ENCODE results near the gene ATG13.
"Not testable (repeated sequence)": the region's sequence is repeated elsewhere in the genome, so short reads cannot be mapped to it uniquely, and the experiment has no call there.

Gene ATG13

DNA sequence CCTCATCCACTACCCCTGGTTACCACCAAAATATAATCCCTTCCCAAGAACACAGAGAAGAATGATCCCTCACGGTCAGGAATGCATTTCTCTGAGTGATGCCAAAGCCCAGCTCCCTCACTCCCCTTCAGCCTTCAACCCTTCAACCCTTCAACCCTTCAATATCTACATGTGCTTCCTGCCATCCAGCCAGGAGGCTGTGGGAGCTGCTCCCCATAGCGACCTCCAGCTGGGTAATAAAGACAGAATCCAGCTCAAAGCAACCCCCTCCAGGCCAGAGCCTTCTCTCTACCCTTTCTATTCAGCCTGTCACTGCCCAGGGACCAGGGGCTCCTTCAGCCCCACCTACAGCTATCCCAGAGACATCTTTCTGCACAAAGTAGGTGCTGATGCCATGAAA is 80.4 kb downstream of the ATG13 start:
- no peak for DNase-seq (ENCODE audit: low read depth)

- DNase-seq (ENCODE audit: low read depth) = no peak
Observed at GRCh38 chr11:46698597-46698996, 81.2 kb downstream of the ATG13 start.

DNA sequence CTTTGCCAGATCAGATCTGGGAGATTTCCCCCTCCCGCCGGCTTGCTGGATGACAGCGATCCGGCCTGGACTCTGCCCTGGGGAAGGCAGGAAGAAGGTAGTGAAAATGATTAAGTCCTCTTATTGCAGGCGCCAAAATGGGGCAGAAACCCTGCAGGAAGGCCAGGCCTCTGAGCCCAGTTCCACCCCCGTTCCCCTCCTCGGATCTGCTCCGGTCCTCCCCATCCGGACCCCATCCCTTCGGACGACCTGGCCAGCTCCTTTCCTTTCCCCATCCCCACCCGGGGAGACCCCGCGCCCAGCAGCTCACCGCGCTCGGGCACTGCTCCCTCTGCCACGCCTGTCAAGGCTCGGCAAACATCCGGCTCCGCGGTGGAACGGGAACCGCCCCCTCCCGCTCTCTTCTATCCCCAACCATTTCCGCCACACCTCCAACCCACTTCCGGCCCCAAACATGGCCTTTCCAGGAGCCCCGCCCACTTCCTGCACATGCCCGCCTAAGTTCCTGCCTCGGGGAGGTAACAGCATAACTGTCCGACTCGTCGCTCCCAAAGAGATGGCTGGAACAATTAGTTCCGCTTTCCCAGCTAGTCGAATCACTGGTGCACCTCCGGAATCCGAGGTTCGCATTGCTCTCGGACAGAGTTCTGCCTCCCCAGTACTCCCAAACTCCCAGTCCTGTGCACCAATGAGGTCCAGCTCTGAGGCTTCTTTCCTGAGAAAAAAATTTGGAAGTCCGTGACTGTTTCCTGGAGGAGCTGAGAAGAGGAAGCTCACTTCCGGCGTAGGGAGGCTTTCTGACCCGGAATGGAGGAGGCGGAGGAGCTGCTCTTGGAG is 83.1 kb downstream of the ATG13 start, which contains the start of the genes ARHGAP1 and ZNF408:
TSS of gene ARHGAP1 (minus strand) at position 379 of the 837 bp plus-strand sequence. CDS start 4,512 bp downstream, outside the sequence.
TSS of gene ZNF408 (plus strand) at position 791 of the 837 bp plus-strand sequence. CDS start at position 808, 17 bp downstream.
- peak; percentile 95 for DNase-seq (ENCODE audit: low read depth)

DNA sequence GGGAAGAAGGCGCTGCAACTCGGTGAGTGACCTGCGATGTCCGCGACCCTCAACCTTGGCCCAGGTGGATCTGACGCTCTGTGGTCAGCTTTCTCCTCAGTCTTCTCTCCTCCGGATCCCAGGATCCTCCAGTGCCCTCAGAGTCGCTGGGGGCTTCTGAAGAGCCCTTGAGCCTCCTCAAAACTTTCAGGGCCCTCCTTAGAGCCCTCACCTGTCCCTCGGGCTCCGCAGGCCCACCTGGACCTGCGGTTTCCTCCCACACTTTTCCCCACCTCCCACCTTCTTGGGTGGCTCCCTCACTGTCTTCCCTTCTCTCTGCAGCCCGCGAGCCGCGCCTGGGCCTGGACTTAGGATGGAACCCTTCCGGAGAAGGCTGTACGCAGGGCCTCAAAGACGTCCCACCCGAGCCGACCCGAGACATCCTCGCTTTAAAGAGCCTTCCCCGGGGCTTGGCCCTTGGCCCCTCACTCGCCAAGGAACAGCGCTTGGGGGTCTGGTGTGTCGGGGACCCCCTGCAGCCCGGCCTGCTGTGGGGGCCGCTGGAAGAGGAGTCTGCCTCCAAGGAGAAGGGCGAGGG is 83.8 kb downstream of the ATG13 start:
- DNase-seq (ENCODE audit: low read depth) = no peak

DNA sequence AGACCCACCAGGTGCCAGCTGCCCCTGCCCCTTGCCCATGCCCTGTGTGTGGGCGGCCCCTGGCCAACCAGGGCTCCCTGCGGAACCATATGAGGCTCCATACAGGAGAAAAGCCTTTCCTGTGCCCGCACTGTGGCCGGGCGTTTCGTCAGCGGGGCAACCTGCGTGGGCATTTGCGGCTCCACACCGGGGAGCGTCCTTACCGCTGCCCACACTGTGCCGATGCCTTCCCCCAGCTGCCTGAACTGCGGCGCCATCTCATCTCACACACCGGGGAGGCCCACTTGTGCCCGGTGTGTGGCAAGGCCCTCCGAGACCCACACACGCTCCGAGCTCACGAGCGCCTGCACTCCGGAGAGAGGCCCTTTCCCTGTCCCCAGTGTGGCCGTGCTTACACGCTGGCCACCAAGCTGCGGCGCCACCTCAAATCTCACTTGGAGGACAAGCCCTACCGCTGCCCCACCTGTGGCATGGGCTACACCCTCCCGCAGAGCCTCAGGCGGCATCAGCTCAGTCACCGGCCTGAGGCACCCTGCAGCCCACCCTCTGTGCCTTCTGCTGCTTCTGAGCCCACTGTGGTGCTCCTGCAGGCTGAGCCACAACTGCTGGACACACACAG is 87.8 kb downstream of the ATG13 start:
- DNase-seq (ENCODE audit: low read depth) = no peak

GRCh38 chr11:46706886-46707285 is 89.5 kb downstream of the ATG13 start:
- no peak for DNase-seq (ENCODE audit: low read depth)

- not testable (repeated sequence) for DNase-seq (ENCODE audit: low read depth)
Observed at GRCh38 chr11:46709351-46709750, 92.0 kb downstream of the ATG13 start.

DNA sequence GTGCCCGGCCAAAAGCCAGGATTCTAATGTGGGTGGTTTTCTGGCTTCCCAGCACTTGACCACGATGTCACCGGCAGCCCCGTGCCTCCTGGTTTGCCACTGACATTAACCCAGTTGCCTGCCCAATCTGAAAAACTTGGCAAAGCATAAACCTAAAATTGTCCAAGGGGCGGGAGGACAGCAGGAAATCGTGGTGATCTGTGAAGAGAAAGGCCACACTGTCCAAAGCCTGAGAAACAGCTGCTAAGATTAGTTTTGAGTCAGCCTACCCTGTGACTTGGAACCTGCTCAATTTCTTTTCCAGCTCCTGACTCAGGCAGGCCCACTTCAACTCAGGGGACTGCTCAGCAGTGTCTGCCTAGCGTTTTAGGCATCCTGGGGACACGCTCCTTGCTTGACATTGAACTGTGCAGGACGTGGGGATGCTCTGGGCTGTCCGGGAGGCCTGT is 93.5 kb downstream of the ATG13 start:
- no peak for DNase-seq (ENCODE audit: low read depth)

DNA sequence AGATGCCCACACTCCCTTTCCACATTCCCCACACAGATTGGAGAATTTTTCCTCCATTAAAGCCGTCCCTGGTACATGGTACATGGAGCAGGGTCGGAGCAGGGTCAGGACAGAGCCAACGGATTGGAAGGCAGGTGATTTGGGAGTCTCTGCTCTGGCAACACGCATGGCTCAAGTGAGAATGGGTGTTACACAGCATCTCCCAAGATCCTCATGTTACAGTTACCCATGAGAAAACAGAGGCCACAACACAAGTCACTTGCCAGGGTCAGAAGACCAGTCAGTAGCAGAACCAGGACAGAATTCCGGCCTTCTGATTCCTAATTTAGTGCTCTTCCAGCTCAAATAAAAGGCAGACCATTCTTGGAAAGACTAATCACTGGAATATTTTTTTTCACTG is 94.0 kb downstream of the ATG13 start:
- DNase-seq (ENCODE audit: low read depth) = no peak

DNA sequence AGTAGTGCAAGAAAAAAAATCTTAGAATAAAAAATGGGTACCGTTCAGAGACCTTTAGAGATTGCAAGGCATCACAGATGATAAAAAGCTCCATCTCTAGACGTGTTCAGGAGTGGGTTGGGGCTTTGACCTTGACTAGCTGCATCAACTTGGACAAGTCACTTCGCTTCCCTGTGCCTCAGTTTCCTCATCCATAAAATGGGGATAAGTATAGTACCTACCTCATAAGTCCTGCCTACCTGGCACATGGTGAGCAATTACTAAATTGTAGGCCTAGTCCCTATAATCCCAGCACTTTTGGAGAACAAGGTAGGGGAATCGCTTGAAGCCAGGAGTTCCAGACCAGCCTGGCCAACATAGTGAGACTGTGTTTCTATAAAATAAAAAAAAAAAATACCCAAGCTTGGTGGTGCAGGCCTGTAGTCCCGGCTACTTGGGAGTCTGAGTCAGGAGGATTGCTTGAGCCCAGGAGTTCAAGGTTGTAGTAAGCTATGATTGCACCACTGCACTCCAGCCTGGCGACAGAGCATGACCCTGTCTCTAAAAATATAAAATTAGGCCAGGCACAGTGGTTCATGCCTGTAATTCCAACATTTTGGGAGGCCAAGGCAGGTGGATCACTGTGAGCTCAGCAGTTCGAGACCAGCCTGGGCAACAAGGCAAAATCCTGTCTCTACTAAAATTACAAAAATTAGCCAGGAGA is 95.7 kb downstream of the ATG13 start:
- no peak for DNase-seq (ENCODE audit: low read depth)

DNA sequence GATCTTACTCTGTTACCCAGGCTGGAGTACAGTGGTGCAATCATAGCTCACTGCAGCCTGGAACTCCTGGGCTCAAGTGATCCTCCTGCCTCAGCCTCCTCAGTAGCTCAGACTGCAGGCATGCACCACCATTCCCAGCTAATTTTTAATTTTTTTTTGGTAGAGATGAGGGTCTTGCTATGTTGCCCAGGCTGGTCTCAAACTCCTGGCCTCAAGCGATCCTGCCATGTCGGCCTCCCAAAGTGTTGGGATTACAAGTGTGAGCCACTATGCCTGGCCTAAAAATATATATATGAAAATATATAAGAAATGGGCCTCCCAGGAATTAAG is 100.4 kb downstream of the ATG13 start:
- not testable (repeated sequence) for DNase-seq (ENCODE audit: low read depth)

DNA sequence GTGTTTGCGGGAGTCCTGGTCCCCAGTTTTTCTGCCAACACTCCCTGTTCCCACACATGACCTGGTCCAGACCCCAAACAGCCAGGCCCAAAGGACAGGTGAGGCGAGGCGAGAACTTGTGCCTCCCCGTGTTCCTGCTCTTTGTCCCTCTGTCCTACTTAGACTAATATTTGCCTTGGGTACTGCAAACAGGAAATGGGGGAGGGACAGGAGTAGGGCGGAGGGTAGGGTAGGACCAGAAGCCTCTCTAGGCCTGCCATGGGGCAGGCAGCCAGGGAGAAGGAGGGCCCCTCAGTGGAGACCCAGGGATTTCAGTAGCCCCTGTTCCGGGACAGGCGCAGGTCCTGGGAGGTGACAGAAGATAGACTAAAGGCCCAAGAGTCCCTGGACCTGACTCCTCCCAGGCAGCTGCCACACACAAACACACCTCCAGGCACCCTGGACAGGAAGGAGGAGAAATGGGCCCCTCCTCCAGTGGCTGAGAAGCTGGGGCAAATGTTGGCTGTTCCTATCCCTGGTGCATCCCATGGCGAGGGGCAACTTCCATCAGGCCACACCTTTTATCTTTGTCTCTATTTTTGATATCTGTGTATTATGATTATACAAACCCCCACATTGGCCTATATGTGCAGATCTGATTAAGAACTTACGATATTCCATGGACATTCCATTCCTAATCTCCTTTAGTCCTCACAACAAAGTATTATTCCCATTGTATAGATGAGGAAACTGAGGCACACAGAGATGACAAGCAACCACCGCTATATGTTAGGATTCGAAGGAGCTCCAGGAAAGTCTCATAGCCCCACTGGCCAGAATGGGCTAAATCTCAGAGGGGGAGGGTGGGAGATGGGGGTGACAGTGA is 101.0 kb downstream of the ATG13 start:
- DNase-seq (ENCODE audit: low read depth) = no peak

DNA sequence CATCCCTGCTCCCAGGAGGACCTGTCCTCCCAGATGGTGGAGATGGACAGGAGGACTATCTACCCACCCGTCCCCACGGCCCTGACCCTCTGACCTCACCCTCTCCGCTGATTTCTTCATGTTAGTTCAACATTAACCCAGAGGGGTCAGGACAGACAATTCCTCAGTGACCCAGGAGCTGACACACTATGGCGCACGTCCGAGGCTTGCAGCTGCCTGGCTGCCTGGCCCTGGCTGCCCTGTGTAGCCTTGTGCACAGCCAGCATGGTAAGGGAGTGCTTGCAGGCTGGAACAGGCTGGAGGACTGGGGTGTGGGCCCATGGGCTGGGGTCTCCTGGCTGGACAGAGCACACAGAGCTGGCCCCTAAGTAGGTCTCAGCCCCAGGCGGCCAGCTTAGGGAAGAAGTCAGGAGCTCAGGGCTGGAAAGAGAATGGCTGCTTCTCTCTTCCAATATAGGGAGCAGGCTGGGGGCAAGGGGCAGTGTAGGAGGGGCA is 101.7 kb downstream of the ATG13 start, which contains the start of gene F2:
TSS of gene F2 (plus strand) at position 166 of the 495 bp plus-strand sequence. CDS start at position 189, 23 bp downstream.
- no peak for DNase-seq (ENCODE audit: low read depth)

DNA sequence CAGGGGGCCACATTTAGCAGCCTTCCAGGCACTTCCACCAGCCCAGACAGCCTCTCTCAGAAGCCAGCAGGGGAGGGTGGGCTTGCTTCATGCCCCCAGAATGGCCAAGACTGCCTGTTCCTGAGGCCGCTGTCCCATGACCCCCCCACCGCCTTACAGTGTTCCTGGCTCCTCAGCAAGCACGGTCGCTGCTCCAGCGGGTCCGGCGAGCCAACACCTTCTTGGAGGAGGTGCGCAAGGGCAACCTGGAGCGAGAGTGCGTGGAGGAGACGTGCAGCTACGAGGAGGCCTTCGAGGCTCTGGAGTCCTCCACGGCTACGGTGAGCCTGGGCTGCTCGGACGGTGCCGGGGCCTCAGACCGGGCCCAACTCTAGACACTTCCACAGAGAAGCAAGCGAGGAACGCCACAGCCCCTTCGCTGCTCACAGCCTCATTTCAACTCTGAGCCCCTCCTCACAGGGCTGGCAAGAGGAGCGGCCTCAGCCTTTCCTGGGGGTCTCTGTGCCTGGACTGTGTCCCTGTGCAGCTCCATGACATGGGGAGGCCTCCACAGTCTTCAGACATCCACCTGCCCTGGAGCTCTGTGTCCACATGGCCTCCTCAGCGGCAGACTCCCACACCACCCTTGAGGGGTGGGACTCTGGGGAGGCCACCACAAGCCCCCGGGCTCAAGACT is 102.3 kb downstream of the ATG13 start:
- DNase-seq (ENCODE audit: low read depth) = no peak

DNA sequence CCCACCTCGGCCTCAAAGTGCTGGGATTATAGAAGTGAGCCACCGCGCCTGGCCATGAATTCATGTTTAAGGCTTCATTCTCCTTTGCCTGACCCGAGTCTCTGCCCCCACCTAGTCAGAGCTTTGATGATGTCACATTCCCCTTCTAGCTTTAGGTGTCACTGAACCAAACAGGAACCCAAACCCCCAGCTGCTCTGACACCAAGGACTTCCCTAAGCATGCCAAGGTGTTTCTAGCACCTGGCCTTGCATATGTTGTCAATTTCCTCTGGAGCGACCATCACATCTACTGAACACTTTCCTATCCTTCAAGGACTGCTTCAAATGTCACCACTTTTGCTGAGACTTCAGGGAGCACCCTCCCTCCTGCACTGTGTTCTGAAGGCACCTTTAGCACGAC is 103.9 kb downstream of the ATG13 start:
- DNase-seq (ENCODE audit: low read depth) = no peak

GRCh38 chr11:46722566-46723358 is 105.4 kb downstream of the ATG13 start:
- no peak for DNase-seq (ENCODE audit: low read depth)

DNA sequence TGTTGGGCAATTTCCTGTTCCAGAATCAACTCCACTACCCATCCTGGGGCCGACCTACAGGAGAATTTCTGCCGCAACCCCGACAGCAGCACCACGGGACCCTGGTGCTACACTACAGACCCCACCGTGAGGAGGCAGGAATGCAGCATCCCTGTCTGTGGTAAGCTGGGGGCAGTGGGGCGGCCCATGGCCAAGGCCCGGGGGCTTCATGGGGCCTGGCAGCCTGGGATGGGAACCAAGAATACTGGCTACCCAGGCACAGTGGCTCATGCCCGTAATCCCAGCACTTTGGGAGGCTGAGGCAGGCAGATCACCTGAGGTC is 106.0 kb downstream of the ATG13 start:
- no peak for DNase-seq (ENCODE audit: low read depth)

DNA sequence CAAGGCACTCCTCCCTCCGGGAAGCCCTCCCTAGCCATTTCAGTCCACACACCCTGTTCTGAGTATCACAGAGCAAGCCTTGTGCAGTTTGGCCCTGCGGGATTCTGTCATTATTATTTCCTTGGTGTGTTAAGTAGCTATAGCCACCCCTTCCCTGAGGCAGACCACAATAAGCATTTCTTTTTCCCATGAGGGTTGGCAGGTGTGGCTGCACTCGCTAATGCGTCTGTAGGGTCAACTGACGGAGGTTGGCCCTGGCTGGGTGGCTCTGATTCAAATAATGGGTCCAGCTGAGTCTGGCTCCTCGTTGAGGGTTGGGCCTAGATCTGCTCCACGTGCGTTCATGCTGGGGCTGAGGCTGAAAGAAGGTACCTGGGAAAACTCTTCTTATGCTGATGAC is 106.7 kb downstream of the ATG13 start:
- DNase-seq (ENCODE audit: low read depth) = no peak
